Femur (tissue), 1 donor: Measurements from ENCODE around the gene CCL27.

Experiments used
- DNase-seq: peaks from one replicate; pipeline ENCODE4 v3.0.0-alpha.2; 2017

The CCL27 gene

GRCh38 chr9:34684145-34684544 is 21.7 kb upstream of the CCL27 start:
- no peak for DNase-seq

GRCh38 chr9:34675869-34676268 is 13.4 kb upstream of the CCL27 start:
- no peak for DNase-seq

- peak; percentile 63 for DNase-seq
Observed at GRCh38 chr9:34675048-34675714, 12.7 kb upstream of the CCL27 start.

- no peak for DNase-seq
Observed at GRCh38 chr9:34674440-34674839, 12.0 kb upstream of the CCL27 start.

- no peak for DNase-seq
Observed at GRCh38 chr9:34671307-34671706, 8.8 kb upstream of the CCL27 start.

- DNase-seq = no peak
Observed at GRCh38 chr9:34669809-34670562, 7.5 kb upstream of the CCL27 start.

GRCh38 chr9:34665381-34666250 is 3.2 kb upstream of the CCL27 start:
- DNase-seq = peak; percentile 96

GRCh38 chr9:34665067-34665380 is 2.6 kb upstream of the CCL27 start:
- DNase-seq = no peak

- peak; percentile 80 for DNase-seq
Observed at GRCh38 chr9:34664281-34665066, 2.0 kb upstream of the CCL27 start.

- no peak for DNase-seq
Observed at GRCh38 chr9:34663303-34663605, 797 bp upstream of the CCL27 start.

GRCh38 chr9:34659592-34660253 is 2.7 kb downstream of the CCL27 start:
- no peak for DNase-seq

GRCh38 chr9:34658461-34658860 is 4.0 kb downstream of the CCL27 start:
- DNase-seq = no peak

GRCh38 chr9:34656992-34657391 is 5.5 kb downstream of the CCL27 start:
- no peak for DNase-seq

GRCh38 chr9:34655394-34655793 is 7.1 kb downstream of the CCL27 start:
- no peak for DNase-seq

- DNase-seq = peak; percentile 90
Observed at GRCh38 chr9:34654323-34655051, 8.0 kb downstream of the CCL27 start.

- peak; percentile 90 for DNase-seq
Observed at GRCh38 chr9:34653151-34654072, 9.0 kb downstream of the CCL27 start.

- no peak for DNase-seq
Observed at GRCh38 chr9:34652602-34653000, 9.9 kb downstream of the CCL27 start.

- peak; percentile 93 for DNase-seq
Observed at GRCh38 chr9:34651876-34652601, 10.4 kb downstream of the CCL27 start, which contains the start of gene IL11RA. TSS of gene IL11RA (plus strand) at chr9:34652185. CDS start at chr9:34655218, 3,033 bp downstream.

GRCh38 chr9:34651321-34651720 is 11.1 kb downstream of the CCL27 start:
- DNase-seq = no peak

- peak; percentile 78 for DNase-seq
Observed at GRCh38 chr9:34650816-34651215, 11.6 kb downstream of the CCL27 start.
